Upper lobe of left lung (tissue), 4 donors: ENCODE results near the gene SUFU.

Source experiments
- POLR2AphosphoS5 ChIP-seq, 2 donors: sonication (generic); formaldehyde crosslinking; IDR thresholded peaks; one replicate each; pipeline ENCODE4 v1.5.1; 2017; ENCODE audit warnings: antibody characterized with exemption in 2 of 2
- TF ChIP-seq, protein P1 (sequence below), 6 experiments: fragments of 450-650 bp in 4 of 6; fragments of 200-600 bp in 2 of 6; sonication (generic) in 2 of 6; IDR thresholded peaks; one replicate each; pipeline ENCODE4 v1.5.1; 2016 to 2019; ENCODE audit warnings: antibody characterized with exemption in 6 of 6

DNA sequence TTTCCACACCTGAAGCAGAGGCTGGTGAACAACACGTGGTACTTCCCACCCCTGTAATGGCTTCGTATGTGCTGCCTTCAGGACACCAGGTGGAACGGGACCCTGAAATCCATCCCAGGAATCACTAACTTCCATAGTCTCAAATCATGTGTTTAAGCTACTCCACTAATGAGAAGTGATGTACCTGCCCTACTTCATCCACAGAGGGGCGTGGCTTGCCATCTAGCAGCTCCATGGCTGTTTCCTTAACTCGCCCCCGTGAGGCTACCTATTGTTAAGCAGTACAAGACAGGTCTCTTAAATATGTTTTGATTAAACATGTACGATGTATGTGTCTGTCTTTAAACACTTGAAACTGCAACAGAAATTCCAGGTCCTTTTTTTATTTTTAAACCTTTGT is 178.6 kb downstream of the SUFU start:
- TF ChIP-seq, protein P1, sequence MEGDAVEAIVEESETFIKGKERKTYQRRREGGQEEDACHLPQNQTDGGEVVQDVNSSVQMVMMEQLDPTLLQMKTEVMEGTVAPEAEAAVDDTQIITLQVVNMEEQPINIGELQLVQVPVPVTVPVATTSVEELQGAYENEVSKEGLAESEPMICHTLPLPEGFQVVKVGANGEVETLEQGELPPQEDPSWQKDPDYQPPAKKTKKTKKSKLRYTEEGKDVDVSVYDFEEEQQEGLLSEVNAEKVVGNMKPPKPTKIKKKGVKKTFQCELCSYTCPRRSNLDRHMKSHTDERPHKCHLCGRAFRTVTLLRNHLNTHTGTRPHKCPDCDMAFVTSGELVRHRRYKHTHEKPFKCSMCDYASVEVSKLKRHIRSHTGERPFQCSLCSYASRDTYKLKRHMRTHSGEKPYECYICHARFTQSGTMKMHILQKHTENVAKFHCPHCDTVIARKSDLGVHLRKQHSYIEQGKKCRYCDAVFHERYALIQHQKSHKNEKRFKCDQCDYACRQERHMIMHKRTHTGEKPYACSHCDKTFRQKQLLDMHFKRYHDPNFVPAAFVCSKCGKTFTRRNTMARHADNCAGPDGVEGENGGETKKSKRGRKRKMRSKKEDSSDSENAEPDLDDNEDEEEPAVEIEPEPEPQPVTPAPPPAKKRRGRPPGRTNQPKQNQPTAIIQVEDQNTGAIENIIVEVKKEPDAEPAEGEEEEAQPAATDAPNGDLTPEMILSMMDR (IDR thresholded peaks at IDR 0.05), result no peak
- TF ChIP-seq POLR2AphosphoS5 (IDR thresholded peaks at IDR 0.05), result no peak
